Heart right ventricle (tissue), 16 donors: Measurements from ENCODE around the gene TM7SF3. TPM values are rescaled to one million over a fixed set of nuclear protein-coding genes. Genes with fewer than 3 reads are reported as not detected.

Source experiments
- ATAC-seq, 8 donors: fragments of 200-7000 bp; cut with Tn5 transposase; one replicate each; pipeline ENCODE4 v1.9.1; 2020; ENCODE audit warnings: mild to moderate bottlenecking in 8 of 8, moderate library complexity in 8 of 8, moderate number of reproducible peaks in 1 of 8
- DNase-seq, 2 donors: peaks; one replicate each; pipeline ENCODE4 v3.0.0-alpha.2; 2020
- H3K27ac ChIP-seq, 10 donors: fragments of 200-600 bp; sonication (generic) in 2 of 10; one replicate each; pipeline versions ENCODE4 v1.5.0 to v1.8.0; 2020 to 2022; ENCODE audit warnings: mild to moderate bottlenecking in 3 of 10
- H3K27me3 ChIP-seq, 7 donors: fragments of 200-600 bp; one replicate each; pipeline ENCODE4 v1.8.0; 2021 to 2022; ENCODE audit warnings: mild to moderate bottlenecking in 2 of 7
- H3K36me3 ChIP-seq, 9 donors: fragments of 200-600 bp; sonication (generic) in 1 of 9; one replicate each; pipeline versions ENCODE4 v1.5.0 to v1.8.0; 2020 to 2022; ENCODE audit warnings: mild to moderate bottlenecking in 2 of 9
- H3K4me1 ChIP-seq, 9 donors: fragments of 200-600 bp; sonication (generic) in 1 of 9; one replicate each; pipeline versions ENCODE4 v1.5.0 to v1.8.0; 2020 to 2022; ENCODE audit warnings: mild to moderate bottlenecking in 4 of 9
- H3K4me3 ChIP-seq, 10 donors: fragments of 200-600 bp; sonication (generic) in 2 of 10; one replicate each; pipeline versions ENCODE4 v1.5.0 to v1.8.0; 2020 to 2022; ENCODE audit warnings: mild to moderate bottlenecking in 7 of 10, moderate library complexity in 2 of 10
- H3K9me3 ChIP-seq, 11 donors: fragments of 200-600 bp in 10 of 11; sonication (generic) in 2 of 11; one replicate each; pipeline versions ENCODE4 v1.5.0 to v1.8.0; 2013 to 2022; ENCODE audit warnings: mild to moderate bottlenecking in 2 of 11, control low read depth in 1 of 11, moderate library complexity in 1 of 11
- CTCF ChIP-seq, 9 donors: fragments of 200-600 bp; sonication (generic) in 2 of 9; IDR thresholded peaks; one replicate each; pipeline versions ENCODE4 v1.5.0 to v1.8.0; 2021 to 2022; ENCODE audit warnings: antibody characterized with exemption in 9 of 9, mild to moderate bottlenecking in 5 of 9, moderate library complexity in 1 of 9
- WGBS, 2 donors: extraction: QIAGEN DNeasy Blood & Tissue Kit; methylation state at CpG; one replicate each; pipeline ENCODE4 v1.1.7; 2013; ENCODE audit warnings: inconsistent platforms in 1 of 2; 5-methylcytosine and 5-hydroxymethylcytosine counted together
- intact Hi-C, 10 donors: fragments of 100-400 bp; cut with DNase I; formaldehyde crosslinking; loops; one replicate each; pipeline versions ENCODE4 v1.11.1 to v1.14.2; 2022
- polyA plus RNA-seq, 2 donors: library from polyadenylated mRNA; stranded (reverse); fragments of 200-250 nt; gene quantifications; one replicate each; pipeline ENCODE4 v1.2.3, GENCODE V29; 2013
- total RNA-seq, 10 donors: library from RNA; stranded (reverse); fragmentation: NEBNext Ultra II Directional in 3 of 10; extraction: Animal tissue kit (Norgen Biotek cat#: 25700) in 3 of 10; gene quantifications; one replicate each; pipeline versions ENCODE4 v1.2.1 to v1.2.4, GENCODE V29; 2021 to 2023
- donor health status: Arrhythmogenic right ventricular cardiomyopathy.
- donor health status: ischemic (EF 13 %, LVEDD 7.1; RV severe dilation, severe dysfunction).
- donor health status: healthy with polysubstance abuse.
- donor health status: DM: no; HTN: yes; CAD: no.
- donor health status: DM: no; HTN: no; CAD: no.
- donor health status: ischemic (EF 25% LVEDD 6.9; RV normal size, moderate dysfunction).
- donor health status: ischemic (EF 25% LVEDD 5.7; RV mildly dilated, moderate dysfunction).
- donor health status: healthy.
- donor health status: DM: yes; HTN: yes; CAD: no.
- donor health status: Ischemic cardiomyopathy.
- donor health status: ischemic (EF 35%, LVEDD 5.7; RV mildly dilated, moderate dysfunction).
- donor health status: nonischemic (EF 11% LVEDD 7.7; RV severe dilation, severe dysfunction).
- donor health status: DM: yes; HTN: yes; CAD: no.
- donor health status: PGD.
- donor health status: ischemic (EF 29% LVEDD 5.4; RV normal size, mild dysfunction).
- donor health status: nonischemic (EF 23%, LVEDD 6.1; RV moderate dilation, normal function).

The TM7SF3 gene
- total and polyA plus RNA-seq, 12 donors, result 8.6 to 29.3 (median 22.8) TPM

GRCh38 chr12:27005495-27005894 is 8.7 kb downstream of the TM7SF3 start:
- 89 to 95% methylated on average over 2 of the region's 2 CpGs for WGBS, 2 donors
- TF ChIP-seq CTCF (IDR thresholded peaks at IDR 0.05), result no peak
- H3K27ac ChIP-seq, result no peak overlapping the region
- no peaks in the 10 kb centered on the region for H3K27me3 ChIP-seq
- ATAC-seq (no peak), DNase-seq (no peak)
- no peaks in the 10 kb centered on the region for H3K9me3 ChIP-seq
- H3K36me3 ChIP-seq, result peaks cover 0 to 22% (median 0%) of the 10 kb centered on the region in 9 donors
- H3K4me3 ChIP-seq, result no peak overlapping the region
- intact Hi-C loops, result no loop called here
- peaks cover 0 to 38% (median 0%) of the 10 kb centered on the region in 9 donors for H3K4me1 ChIP-seq

GRCh38 chr12:27003421-27004381 is 10.5 kb downstream of the TM7SF3 start:
- Histone ChIP-seq H3K9me3 (no peaks in the 10 kb centered on the region), H3K4me1 (peaks cover 0 to 31% (median 0%) of the 10 kb centered on the region in 9 donors), H3K4me3 (no peak overlapping the region), H3K27me3 (no peaks in the 10 kb centered on the region), H3K27ac (no peak overlapping the region), H3K36me3 (peaks cover 0 to 40% (median 1%) of the 10 kb centered on the region in 9 donors)
- DNase-seq (no peak), ATAC-seq (no peak)
- TF ChIP-seq CTCF (IDR thresholded peaks at IDR 0.05), result no peak
- intact Hi-C loops, result no loop called here
- 92 to 94% methylated on average over 6 of the region's 6 CpGs for WGBS, 2 donors

- Histone ChIP-seq H3K4me3 (no peak overlapping the region), H3K27me3 (no peaks in the 10 kb centered on the region), H3K4me1 (peaks cover 0 to 36% (median 0%) of the 10 kb centered on the region in 9 donors), H3K27ac (no peak overlapping the region), H3K36me3 (peaks cover 0 to 56% (median 5%) of the 10 kb centered on the region in 9 donors), H3K9me3 (no peaks in the 10 kb centered on the region)
- WGBS, 2 donors, result 88 to 95% methylated on average over 5 of the region's 5 CpGs
- DNase-seq (no peak), ATAC-seq (no peak)
- no peak for TF ChIP-seq CTCF (IDR thresholded peaks at IDR 0.05)
- intact Hi-C loops, result no loop called here
Observed at GRCh38 chr12:27002141-27002540, 12.0 kb downstream of the TM7SF3 start.

- TF ChIP-seq CTCF (IDR thresholded peaks at IDR 0.05), result no peak
- ATAC-seq (no peak), DNase-seq (no peak)
- 92% methylated on average over 5 of the region's 5 CpGs for WGBS, 2 donors
- H3K4me3 ChIP-seq, result no peak overlapping the region
- no peaks in the 10 kb centered on the region for H3K27me3 ChIP-seq
- no peak overlapping the region for H3K27ac ChIP-seq
- no peaks in the 10 kb centered on the region for H3K9me3 ChIP-seq
- H3K4me1 ChIP-seq, result peaks cover 0 to 36% (median 0%) of the 10 kb centered on the region in 9 donors
- intact Hi-C loops, result no loop called here
- peaks cover 0 to 61% (median 5%) of the 10 kb centered on the region in 9 donors for H3K36me3 ChIP-seq
Observed at GRCh38 chr12:27001663-27002062, 12.5 kb downstream of the TM7SF3 start.
